ENCODE data around the gene KCNB1.

KCNB1 gene

DNA sequence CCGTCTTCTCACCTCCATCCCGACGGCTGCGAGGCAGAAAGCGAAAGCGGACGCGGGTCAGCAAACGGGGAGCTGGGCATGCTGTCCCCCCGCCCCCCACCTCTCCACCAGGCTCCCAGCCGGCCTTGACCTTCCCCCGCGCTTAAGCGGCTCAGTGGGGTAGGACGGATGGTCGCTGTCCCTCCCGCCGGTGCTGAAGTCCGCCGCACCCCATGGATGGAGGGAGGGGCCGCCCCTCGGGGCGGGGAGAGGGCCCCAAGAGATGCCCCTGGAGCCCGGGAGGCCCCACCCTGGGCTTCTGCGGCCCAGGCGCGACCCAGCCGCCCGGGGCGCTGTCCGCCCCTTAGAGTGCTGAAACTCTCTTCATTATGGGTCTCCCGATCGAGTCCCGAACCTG lies at the start of gene KCNB1:
Gene KCNB1 (minus strand): TSS at position 48 of the 397 bp plus-strand sequence. CDS start 188 bp downstream, outside the sequence.
- TF ChIP-seq ZFX (IDR thresholded peaks at IDR 0.05), result no peak
- TF ChIP-seq, protein P1, sequence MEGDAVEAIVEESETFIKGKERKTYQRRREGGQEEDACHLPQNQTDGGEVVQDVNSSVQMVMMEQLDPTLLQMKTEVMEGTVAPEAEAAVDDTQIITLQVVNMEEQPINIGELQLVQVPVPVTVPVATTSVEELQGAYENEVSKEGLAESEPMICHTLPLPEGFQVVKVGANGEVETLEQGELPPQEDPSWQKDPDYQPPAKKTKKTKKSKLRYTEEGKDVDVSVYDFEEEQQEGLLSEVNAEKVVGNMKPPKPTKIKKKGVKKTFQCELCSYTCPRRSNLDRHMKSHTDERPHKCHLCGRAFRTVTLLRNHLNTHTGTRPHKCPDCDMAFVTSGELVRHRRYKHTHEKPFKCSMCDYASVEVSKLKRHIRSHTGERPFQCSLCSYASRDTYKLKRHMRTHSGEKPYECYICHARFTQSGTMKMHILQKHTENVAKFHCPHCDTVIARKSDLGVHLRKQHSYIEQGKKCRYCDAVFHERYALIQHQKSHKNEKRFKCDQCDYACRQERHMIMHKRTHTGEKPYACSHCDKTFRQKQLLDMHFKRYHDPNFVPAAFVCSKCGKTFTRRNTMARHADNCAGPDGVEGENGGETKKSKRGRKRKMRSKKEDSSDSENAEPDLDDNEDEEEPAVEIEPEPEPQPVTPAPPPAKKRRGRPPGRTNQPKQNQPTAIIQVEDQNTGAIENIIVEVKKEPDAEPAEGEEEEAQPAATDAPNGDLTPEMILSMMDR (conservative IDR thresholded peaks at IDR 0.05), result no peak
- H3K27ac ChIP-seq, result no peak within 1 kb of the TSS

DNA sequence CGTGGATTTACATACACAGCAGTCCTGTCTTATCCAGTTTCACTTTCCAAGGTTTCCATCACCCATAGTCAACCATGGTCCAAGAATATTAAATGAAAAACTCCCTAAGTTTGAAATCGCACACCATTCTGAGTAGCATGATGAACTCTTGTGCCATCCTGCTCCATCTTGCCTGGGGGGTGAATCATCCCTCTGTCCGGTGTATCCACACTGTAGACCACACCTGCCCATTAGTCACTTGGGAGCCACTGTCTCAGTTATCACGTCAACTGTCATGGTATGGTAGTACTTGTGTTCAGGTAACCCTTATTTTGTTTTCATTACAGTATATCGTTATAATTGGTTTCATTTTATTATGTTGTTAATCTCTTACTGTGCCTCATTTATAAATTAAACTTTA lies 47.0 kb upstream of the KCNB1 start:
- TF ChIP-seq, protein P1 (conservative IDR thresholded peaks at IDR 0.05), result no peak
- no peak for TF ChIP-seq ZFX (IDR thresholded peaks at IDR 0.05)
- no peak overlapping the region for H3K27ac ChIP-seq

DNA sequence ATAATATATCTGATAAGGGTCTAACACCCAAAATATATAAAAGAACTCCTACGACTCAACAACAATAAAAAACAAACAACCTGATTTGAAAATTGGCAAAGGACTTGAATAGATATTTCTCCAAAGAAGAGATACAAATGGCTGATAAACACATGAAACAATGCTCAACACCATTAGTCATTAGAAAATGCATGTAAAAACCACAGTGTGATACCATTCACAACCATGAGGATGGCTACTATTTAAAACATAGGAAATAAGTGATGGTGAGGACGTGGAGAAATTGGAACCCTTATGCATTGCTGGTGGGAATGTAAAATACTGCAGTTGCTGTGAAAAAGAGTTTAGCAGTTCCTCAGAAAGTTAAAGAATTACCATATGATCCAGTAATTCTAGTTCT lies 44.1 kb upstream of the KCNB1 start:
- no peak overlapping the region for H3K27ac ChIP-seq
- TF ChIP-seq ZFX (IDR thresholded peaks at IDR 0.05), result no peak
- TF ChIP-seq, protein P1 (conservative IDR thresholded peaks at IDR 0.05), result no peak

DNA sequence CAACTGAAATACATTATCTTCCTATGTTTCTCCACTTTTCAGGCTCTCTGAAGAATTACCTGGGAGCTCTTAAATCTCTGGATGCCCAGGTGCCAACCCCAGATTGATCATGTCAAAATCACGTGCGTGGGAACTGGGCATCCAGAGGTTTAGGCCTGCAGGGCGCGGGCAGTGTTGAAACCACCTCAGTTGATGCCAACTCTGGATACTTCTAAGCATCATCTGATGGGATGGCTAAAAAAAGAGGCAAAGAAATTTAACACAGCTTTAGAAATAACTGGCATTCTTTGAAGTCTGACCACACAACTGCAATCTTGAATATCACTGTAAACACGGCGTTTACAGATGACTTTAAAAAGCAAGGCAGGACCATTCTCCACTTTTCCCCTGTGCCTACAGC lies 43.6 kb upstream of the KCNB1 start:
- TF ChIP-seq, protein P1 (conservative IDR thresholded peaks at IDR 0.05), result no peak
- no peak for TF ChIP-seq ZFX (IDR thresholded peaks at IDR 0.05)
- H3K27ac ChIP-seq, result no peak overlapping the region

DNA sequence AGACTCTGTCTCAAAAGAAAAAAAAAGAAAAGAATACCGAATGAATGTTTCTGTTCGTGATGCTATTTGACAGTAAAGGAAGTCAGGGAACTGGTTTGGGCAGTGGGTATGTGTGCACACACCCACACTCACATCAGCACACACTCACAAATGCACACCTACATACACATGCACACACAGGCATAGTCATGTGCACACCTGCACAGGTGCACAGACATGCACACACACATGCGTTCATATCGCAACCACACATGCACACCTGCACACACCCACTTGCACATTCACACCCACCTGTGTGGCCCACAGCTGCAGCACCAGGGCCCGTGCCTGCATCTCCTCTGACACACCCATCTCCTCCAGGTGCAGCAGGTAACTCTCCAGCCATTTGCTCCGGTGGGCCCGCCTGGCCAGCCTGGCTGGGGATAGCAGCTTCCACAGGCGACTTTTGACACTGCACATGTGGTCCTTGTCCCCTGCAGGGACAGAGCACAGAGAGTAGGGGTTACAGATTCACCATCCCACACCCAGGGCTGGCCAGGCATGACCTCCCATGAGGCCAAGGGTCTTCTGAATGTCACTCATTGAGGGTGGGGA lies 41.4 kb upstream of the KCNB1 start:
- no peak overlapping the region for H3K27ac ChIP-seq
- TF ChIP-seq, protein P1 (conservative IDR thresholded peaks at IDR 0.05), result no peak
- no peak for TF ChIP-seq ZFX (IDR thresholded peaks at IDR 0.05)

DNA sequence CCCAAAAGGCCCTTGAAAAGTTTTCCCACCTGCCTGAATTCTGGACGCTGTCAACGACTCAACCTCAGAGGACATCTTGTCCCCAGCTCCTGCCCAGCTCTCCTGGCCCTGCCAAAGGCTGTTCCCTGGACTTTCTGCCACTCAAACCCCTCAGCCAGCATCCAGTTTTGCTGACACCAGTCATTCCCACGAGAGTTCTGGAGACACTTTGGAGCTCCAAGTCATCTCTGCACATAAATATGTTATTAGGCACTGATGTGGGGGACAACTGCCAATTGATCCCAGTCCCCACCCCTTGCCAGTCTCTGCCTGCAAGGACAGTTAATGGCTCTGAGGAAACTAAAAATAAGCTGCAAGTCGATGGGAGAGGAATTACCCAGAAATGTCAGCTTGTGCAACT lies 38.9 kb upstream of the KCNB1 start:
- TF ChIP-seq, protein P1 (conservative IDR thresholded peaks at IDR 0.05), result no peak
- TF ChIP-seq ZFX (IDR thresholded peaks at IDR 0.05), result no peak
- no peak overlapping the region for H3K27ac ChIP-seq

DNA sequence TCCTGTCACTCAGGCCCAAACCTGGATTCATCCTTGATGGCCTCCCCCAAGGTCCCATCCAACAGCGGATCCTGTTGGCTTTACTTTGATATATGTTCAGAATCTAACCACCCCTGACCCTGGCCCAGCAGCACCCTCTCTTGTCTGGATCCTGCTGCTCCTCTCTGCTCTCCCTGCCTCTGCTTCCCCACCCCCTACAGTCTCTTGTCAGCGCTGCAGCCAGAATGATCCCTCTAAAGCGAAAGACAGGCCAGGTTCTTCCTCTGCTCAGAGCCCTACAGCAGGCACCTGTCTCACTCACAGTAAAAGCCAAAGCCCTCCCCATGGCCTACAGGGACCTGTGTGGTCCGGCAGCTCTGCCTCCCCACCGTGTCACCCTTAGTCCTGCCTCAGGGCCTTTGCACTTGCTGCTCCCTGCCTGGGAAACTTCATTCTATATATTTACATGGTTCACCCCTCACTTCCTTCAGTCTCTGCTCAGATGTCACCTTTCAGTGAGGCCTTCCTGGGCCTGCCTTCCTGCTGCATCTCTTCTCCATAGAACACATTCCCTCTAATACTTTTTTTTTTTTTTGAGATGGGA lies 37.4 kb upstream of the KCNB1 start:
- TF ChIP-seq, protein P1 (conservative IDR thresholded peaks at IDR 0.05), result no peak
- H3K27ac ChIP-seq, result no peak overlapping the region
